GM23248 (cell line): Measurements from ENCODE around the gene SFXN2.

Experiments used
- EZH2 ChIP-seq: fragments of 200-600 bp; sonication (generic); IDR thresholded peaks from 2 replicates; pipeline ENCODE4 v1.6.1; 2018; ENCODE audit warnings: antibody characterized with exemption, mild to moderate bottlenecking; ENCODE audit not compliant: insufficient read depth, poor library complexity, severe bottlenecking
- EZH2phosphoT487 ChIP-seq: fragments of 200-600 bp; sonication (generic); IDR thresholded peaks from 2 replicates; pipeline ENCODE4 v1.6.1; 2018; ENCODE audit warnings: antibody characterized with exemption, moderate library complexity, mild to moderate bottlenecking, low read depth; ENCODE audit not compliant: insufficient read depth

- no peak for TF ChIP-seq EZH2
- no peak for TF ChIP-seq EZH2phosphoT487
Measured at GRCh38 chr10:102727037-102727818, 12.8 kb downstream of the SFXN2 start.
